Kidney (tissue), 14 donors: ENCODE results near the gene CPED1. TPM values are rescaled to one million over a fixed set of nuclear protein-coding genes. Genes with fewer than 3 reads are reported as not detected.
"Not testable (repeated sequence)": the region's sequence is repeated elsewhere in the genome, so short reads cannot be mapped to it uniquely, and the experiment has no call there.

Experiments used
- DNase-seq, 5 donors: peaks; one replicate each; pipeline ENCODE4 v3.0.0-alpha.2; 2013 to 2020
- FAIRE-seq: peaks from 2 replicates; lab custom pipeline; 2012; peaks lifted over from hg19 to GRCh38; lab: Jason Lieb, UNC
- H3K27ac ChIP-seq, 2 donors: one replicate each; pipeline ENCODE4 v1.7.0; 2013; ENCODE audit warnings: low read depth in 2 of 2, low read length in 2 of 2, inconsistent platforms in 1 of 2
- H3K27me3 ChIP-seq: one replicate; pipeline ENCODE4 v1.7.1; 2013; ENCODE audit warnings: low read length, inconsistent platforms; ENCODE audit not compliant: control insufficient read depth, insufficient read depth
- H3K36me3 ChIP-seq, 3 donors: one replicate each; pipeline versions ENCODE4 v1.7.0 to v1.7.1; 2013; ENCODE audit warnings: low read length in 3 of 3, control low read depth in 1 of 3, inconsistent platforms in 1 of 3; ENCODE audit not compliant: insufficient read depth in 3 of 3, control insufficient read depth in 2 of 3
- H3K4me1 ChIP-seq, 3 donors: one replicate each; pipeline versions ENCODE4 v1.7.0 to v1.7.1; 2013; ENCODE audit warnings: low read length in 3 of 3, inconsistent platforms in 1 of 3, low read depth in 1 of 3; ENCODE audit not compliant: control insufficient read depth in 2 of 3, insufficient read depth in 2 of 3
- H3K4me3 ChIP-seq, 3 donors: one replicate each; pipeline versions ENCODE4 v1.7.0 to v1.8.1; 2013; ENCODE audit warnings: low read length in 3 of 3, control low read depth in 1 of 3, inconsistent platforms in 1 of 3
- H3K9ac ChIP-seq, 3 donors: one replicate each; pipeline versions ENCODE4 v1.7.0 to v1.7.1; 2013; ENCODE audit warnings: low read length in 3 of 3, control low read depth in 1 of 3, inconsistent platforms in 1 of 3
- H3K9me3 ChIP-seq, 3 donors: one replicate each; pipeline versions ENCODE4 v1.7.0 to v1.7.1; 2013; ENCODE audit warnings: low read length in 3 of 3, control low read depth in 1 of 3, inconsistent platforms in 1 of 3; ENCODE audit not compliant: control insufficient read depth in 2 of 3, insufficient read depth in 1 of 3
- CTCF ChIP-seq: IDR thresholded peaks from 3 replicates; pipeline ENCODE4 v1.5.1; 2012; ENCODE audit warnings: mild to moderate bottlenecking, moderate library complexity, borderline replicate concordance; ENCODE audit not compliant: insufficient read depth; ENCODE audit errors: extremely low read depth
- intact Hi-C: fragments of 100-400 bp; cut with DNase I; formaldehyde crosslinking; loops from one replicate; pipeline ENCODE4 v1.11.1; 2022
- polyA plus RNA-seq: library from polyadenylated mRNA; stranded (reverse); fragments of 350-450 nt; fragmentation: Illumina TruSeq; extraction: RNeasy Lipid Tissue Mini Kit (QIAGEN cat#74804); gene quantifications from one replicate; pipeline ENCODE4 v1.2.3, GENCODE V29; 2014; ENCODE audit warnings: low read depth, low replicate concordance; ENCODE audit not compliant: insufficient read depth
- total RNA-seq: library from RNA; stranded (reverse); fragmentation: NEBNext Ultra II Directional; extraction: Animal tissue kit (Norgen Biotek cat#: 25700); gene quantifications from one replicate; pipeline ENCODE4 v1.2.1, GENCODE V29; 2021
- donor health status: control.
- donor health status: control.
- donor health status: control.
- donor health status: control.
- donor health status: control.
- donor health status: DM: yes; HTN: yes; CAD: no.
- donor health status: Normal renal cell carcinoma (clear cell type).

CPED1 gene
- total and polyA plus RNA-seq, 2 donors from 2014 or later, result 2.9 to 16.9 TPM

DNA sequence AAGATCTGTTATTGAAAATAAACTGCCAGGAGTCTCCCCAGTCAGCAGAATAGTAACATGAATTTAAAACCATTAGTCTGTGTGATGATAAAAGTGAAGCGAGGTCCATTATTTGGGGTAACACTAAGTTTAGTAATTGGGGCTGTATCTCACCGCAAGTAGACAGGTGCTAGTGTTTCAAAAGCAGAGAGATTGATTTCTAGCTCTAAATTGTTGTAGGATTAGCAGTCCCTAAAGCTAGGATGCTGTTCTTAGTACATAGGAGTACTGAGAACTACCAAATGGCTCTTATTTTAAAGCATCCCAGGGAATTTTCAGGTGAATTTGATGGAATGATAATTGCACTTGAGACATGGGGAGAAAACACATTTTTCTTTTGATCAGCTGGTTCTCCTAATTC is 70.5 kb downstream of the CPED1 start:
- H3K36me3 ChIP-seq, result no peaks in the 10 kb centered on the region
- intact Hi-C loops, result no loop called here
- DNase-seq, result no peak
- H3K4me3 ChIP-seq, result no peak overlapping the region
- H3K27ac ChIP-seq, result no peak overlapping the region
- no peaks in the 10 kb centered on the region for H3K9me3 ChIP-seq
- no peak overlapping the region for H3K9ac ChIP-seq
- no peaks in the 10 kb centered on the region for H3K27me3 ChIP-seq
- no peak for FAIRE-seq
- TF ChIP-seq CTCF, result no peak
- no peaks in the 10 kb centered on the region for H3K4me1 ChIP-seq

- H3K4me3 ChIP-seq, H3K4me1 ChIP-seq, H3K27ac ChIP-seq, DNase-seq, H3K9ac ChIP-seq, FAIRE-seq, H3K27me3 ChIP-seq, H3K9me3 ChIP-seq, intact Hi-C loops, H3K36me3 ChIP-seq: not testable (repeated sequence)
Measured at GRCh38 chr7:121059979-121060509, 71.5 kb downstream of the CPED1 start.

GRCh38 chr7:121061677-121062582 is 73.4 kb downstream of the CPED1 start:
- Histone ChIP-seq H3K9me3 (no peaks in the 10 kb centered on the region), H3K36me3 (no peaks in the 10 kb centered on the region), H3K9ac (peak overlapping the region in 1 of 3 donors; percentile 42), H3K27ac (no peak overlapping the region), H3K4me1 (no peaks in the 10 kb centered on the region), H3K4me3 (peak overlapping the region in 2 of 3 donors; percentile 10 to 56), H3K27me3 (no peaks in the 10 kb centered on the region)
- DNase-seq (peak in 2 of 5 donors; percentile 69 to 80), FAIRE-seq (no peak)
- TF ChIP-seq CTCF, result no peak
- intact Hi-C loops, result no loop called here

- Histone ChIP-seq H3K36me3 (no peaks in the 10 kb centered on the region), H3K27ac (no peak overlapping the region), H3K4me1 (no peaks in the 10 kb centered on the region), H3K4me3 (peak overlapping the region in 2 of 3 donors; percentile 7 to 40), H3K27me3 (no peaks in the 10 kb centered on the region), H3K9me3 (no peaks in the 10 kb centered on the region), H3K9ac (no peak overlapping the region)
- FAIRE-seq (no peak), DNase-seq (peak in 1 of 5 donors; percentile 73)
- intact Hi-C loops, result no loop called here
- no peak for TF ChIP-seq CTCF
Measured at GRCh38 chr7:121062671-121063279, 74.3 kb downstream of the CPED1 start.

GRCh38 chr7:121067717-121068116 is 79.2 kb downstream of the CPED1 start:
- H3K27me3 ChIP-seq, H3K4me3 ChIP-seq, DNase-seq, H3K9me3 ChIP-seq, FAIRE-seq, H3K27ac ChIP-seq, H3K4me1 ChIP-seq, H3K9ac ChIP-seq, intact Hi-C loops, H3K36me3 ChIP-seq: not testable (repeated sequence)
